ENCODE results near the gene NDC80.

The NDC80 gene

DNA sequence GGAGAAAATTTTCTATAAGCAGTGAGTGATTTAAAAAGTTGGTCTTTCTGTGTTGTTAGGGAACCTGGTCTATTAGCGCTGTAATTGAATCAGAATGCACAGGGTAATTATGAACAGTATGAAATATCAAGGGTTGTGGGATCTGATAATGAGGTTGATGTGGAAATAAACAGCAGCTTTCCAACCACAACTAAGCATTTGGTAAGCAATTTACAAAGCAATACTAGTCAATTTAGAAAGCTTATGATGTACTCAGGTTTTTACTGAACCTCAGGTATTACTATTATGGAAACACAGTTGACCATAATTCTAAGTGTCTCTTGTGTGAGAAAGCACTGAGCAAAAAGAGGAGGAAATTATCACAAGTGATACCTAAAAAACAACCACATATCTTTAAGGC is 73.2 kb downstream of the NDC80 start:
- no peak for TF ChIP-seq CTCF (IDR thresholded peaks at IDR 0.05; ENCODE audit: insufficient read depth, low read length)
- TF ChIP-seq GABPA (IDR thresholded peaks at IDR 0.05; ENCODE audit: low read depth), result no peak
- TF ChIP-seq POLR2AphosphoS5 (IDR thresholded peaks at IDR 0.05; ENCODE audit: low read depth), result no peak
- Histone ChIP-seq H3K4me3 (replicated peaks; ENCODE audit: insufficient read depth, low read length) (no peak overlapping the region), H3K27ac (replicated peaks) (no peak overlapping the region), H3K27me3 (ENCODE audit: insufficient read depth, poor library complexity, severe bottlenecking) (no peaks in the 10 kb centered on the region)
- DNase-seq (ENCODE audit: low read depth in 1 of 2, low spot score in 1 of 2), result no peak

GRCh38 chr18:2651981-2652380 is 80.6 kb downstream of the NDC80 start:
- TF ChIP-seq SPI1 (IDR thresholded peaks at IDR 0.05; ENCODE audit: borderline replicate concordance, low read depth) (no peak), POLR2AphosphoS5 (IDR thresholded peaks at IDR 0.05; ENCODE audit: low read depth) (no peak), GABPA (IDR thresholded peaks at IDR 0.05; ENCODE audit: low read depth) (no peak)
- Histone ChIP-seq H3K4me3 (replicated peaks; ENCODE audit: insufficient read depth, low read length) (no peak overlapping the region), H3K27me3 (ENCODE audit: insufficient read depth, poor library complexity, severe bottlenecking) (no peaks in the 10 kb centered on the region), H3K27ac (replicated peaks) (peak overlapping the region; percentile 99)
- DNase-seq (ENCODE audit: low read depth in 1 of 2, low spot score in 1 of 2), result no peak

DNA sequence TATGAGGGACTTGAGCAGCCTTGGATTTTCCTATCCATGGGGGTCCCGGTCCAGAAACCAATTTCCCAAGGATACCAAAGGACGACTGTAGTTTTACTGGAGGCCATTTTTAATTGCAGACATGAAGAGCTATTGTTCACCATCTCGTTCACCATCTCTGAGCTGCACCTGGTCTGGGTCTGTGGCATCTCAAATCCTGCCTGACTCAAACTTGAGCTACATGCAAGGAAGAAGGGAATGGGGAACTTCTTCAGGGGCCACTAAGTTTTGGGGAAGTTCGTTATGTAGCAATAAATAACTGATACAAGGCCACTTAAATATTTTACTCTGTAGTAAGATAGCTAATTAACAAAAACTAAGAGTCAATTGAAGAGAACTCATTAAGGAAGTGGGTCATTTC is 82.1 kb downstream of the NDC80 start:
- no peaks in the 10 kb centered on the region for H3K27me3 ChIP-seq (ENCODE audit: insufficient read depth, poor library complexity, severe bottlenecking)
- no peak overlapping the region for H3K4me3 ChIP-seq (replicated peaks; ENCODE audit: insufficient read depth, low read length)
- DNase-seq (ENCODE audit: low read depth in 1 of 2, low spot score in 1 of 2), result peak; percentile 91 to 95
- H3K27ac ChIP-seq (replicated peaks), result peak overlapping the region; percentile 99
- TF ChIP-seq POLR2AphosphoS5 (IDR thresholded peaks at IDR 0.05; ENCODE audit: low read depth) (peak; percentile 73; the same call in 1 of the 2 replicates), SPI1 (IDR thresholded peaks at IDR 0.05; ENCODE audit: borderline replicate concordance, low read depth) (peak; percentile 86; the same call in 1 of the 2 replicates), REST (IDR thresholded peaks at IDR 0.05; ENCODE audit: insufficient replicate concordance, low read depth) (no peak)

DNA sequence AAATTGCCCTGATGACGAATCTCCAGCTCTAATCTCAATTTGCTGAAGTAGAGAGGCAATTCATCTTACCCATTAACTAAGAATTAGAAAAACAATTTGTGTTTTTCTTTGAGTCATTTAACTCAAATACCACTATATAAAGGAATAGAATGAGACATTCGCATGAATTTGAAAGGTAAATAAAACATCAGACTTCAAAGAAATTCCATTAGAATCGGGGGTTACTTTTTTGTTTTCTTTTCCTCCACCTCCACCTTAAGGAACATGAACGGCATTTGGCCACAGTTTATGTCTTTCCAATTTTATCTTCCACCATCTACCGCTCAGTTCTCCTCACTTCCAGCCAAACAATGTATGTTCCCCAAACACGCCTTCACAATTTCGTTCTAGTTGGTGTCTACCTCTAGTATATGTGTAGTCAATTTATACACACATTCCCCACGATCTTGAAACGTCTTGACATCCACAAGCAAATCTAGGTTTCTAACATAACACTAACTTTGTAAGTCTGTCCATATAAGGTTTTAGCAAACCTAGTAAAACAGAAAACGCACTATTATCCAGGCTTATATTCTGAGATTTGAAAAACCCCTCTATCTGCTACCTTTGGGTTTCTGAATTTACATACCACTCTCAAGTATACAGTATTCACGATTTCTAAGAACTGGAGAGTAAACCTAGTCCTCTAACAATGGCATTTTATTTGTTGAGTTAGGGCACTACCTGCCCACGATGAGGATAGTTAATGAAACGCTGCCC is 83.0 kb downstream of the NDC80 start:
- peak overlapping the region; percentile 99 for H3K27ac ChIP-seq (replicated peaks)
- no peaks in the 10 kb centered on the region for H3K27me3 ChIP-seq (ENCODE audit: insufficient read depth, poor library complexity, severe bottlenecking)
- TF ChIP-seq GABPA (IDR thresholded peaks at IDR 0.05; ENCODE audit: low read depth), result no peak
- TF ChIP-seq SPI1 (IDR thresholded peaks at IDR 0.05; ENCODE audit: borderline replicate concordance, low read depth), result no peak
- no peak for TF ChIP-seq POLR2AphosphoS5 (IDR thresholded peaks at IDR 0.05; ENCODE audit: low read depth)
- TF ChIP-seq REST (IDR thresholded peaks at IDR 0.05; ENCODE audit: insufficient replicate concordance, low read depth), result no peak
- TF ChIP-seq CTCF (IDR thresholded peaks at IDR 0.05; ENCODE audit: insufficient read depth, low read length), result no peak
- peak overlapping the region; percentile 64 for H3K4me3 ChIP-seq (replicated peaks; ENCODE audit: insufficient read depth, low read length)
- peak in 1 of 2 experiments; percentile 38 for DNase-seq (ENCODE audit: low read depth in 1 of 2, low spot score in 1 of 2)

GRCh38 chr18:2654928-2655177 is 83.5 kb downstream of the NDC80 start:
- Histone ChIP-seq H3K27me3 (ENCODE audit: insufficient read depth, poor library complexity, severe bottlenecking) (no peaks in the 10 kb centered on the region), H3K27ac (replicated peaks) (peak overlapping the region; percentile 99), H3K4me3 (replicated peaks; ENCODE audit: insufficient read depth, low read length) (peak overlapping the region; percentile 64)
- TF ChIP-seq CTCF (IDR thresholded peaks at IDR 0.05; ENCODE audit: insufficient read depth, low read length) (no peak), POLR2AphosphoS5 (IDR thresholded peaks at IDR 0.05; ENCODE audit: low read depth) (no peak), REST (IDR thresholded peaks at IDR 0.05; ENCODE audit: insufficient replicate concordance, low read depth) (no peak), GABPA (IDR thresholded peaks at IDR 0.05; ENCODE audit: low read depth) (no peak), SPI1 (IDR thresholded peaks at IDR 0.05; ENCODE audit: borderline replicate concordance, low read depth) (no peak)
- DNase-seq (ENCODE audit: low read depth in 1 of 2, low spot score in 1 of 2), result no peak
